H9 (cell line): ENCODE results near the gene HDGFL3. TPM values are rescaled to one million over a fixed set of nuclear protein-coding genes. Genes with fewer than 3 reads are reported as not detected.

Source experiments
- DNase-seq: peaks from one replicate; pipeline ENCODE4 v3.0.0-alpha.2; 2017
- H2AFZ ChIP-seq: one replicate; pipeline ENCODE4 v1.6.1; 2013; ENCODE audit warnings: mild to moderate bottlenecking, low read length, control low read depth, moderate library complexity
- H2AK5ac ChIP-seq: 2 replicates; pipeline ENCODE4 v1.6.1; 2013; ENCODE audit warnings: low read length, control low read depth, mixed read lengths; ENCODE audit not compliant: insufficient read length
- H2BK120ac ChIP-seq: one replicate; pipeline ENCODE4 v1.6.1; 2013; ENCODE audit warnings: low read depth, mild to moderate bottlenecking, low read length, control low read depth, inconsistent platforms; ENCODE audit not compliant: poor library complexity, severe bottlenecking
- H2BK12ac ChIP-seq: 2 replicates; pipeline ENCODE4 v1.6.1; 2013; ENCODE audit warnings: low read length, control low read depth, mixed read lengths, low read depth; ENCODE audit not compliant: insufficient read length
- H2BK15ac ChIP-seq: 2 replicates; pipeline ENCODE4 v1.6.1; 2013; ENCODE audit warnings: low read depth, low read length, control low read depth
- H2BK20ac ChIP-seq: one replicate; pipeline ENCODE4 v1.6.1; 2013; ENCODE audit warnings: low read depth, mild to moderate bottlenecking, low read length, control low read depth, inconsistent platforms; ENCODE audit not compliant: poor library complexity, severe bottlenecking
- H2BK5ac ChIP-seq: 2 replicates; pipeline ENCODE4 v1.6.1; 2013; ENCODE audit warnings: low read length, control low read depth, mixed read lengths; ENCODE audit not compliant: insufficient read length
- H3K14ac ChIP-seq: 2 replicates; pipeline ENCODE4 v1.6.1; 2013; ENCODE audit warnings: low read length, control low read depth; ENCODE audit not compliant: insufficient read depth
- H3K18ac ChIP-seq: 2 replicates; pipeline ENCODE4 v1.6.1; 2013; ENCODE audit warnings: low read depth, mild to moderate bottlenecking, mixed read lengths, low read length, control low read depth; ENCODE audit not compliant: insufficient read length
- H3K23ac ChIP-seq: 2 replicates; pipeline ENCODE4 v1.6.1; 2013; ENCODE audit warnings: low read length, control low read depth, mixed read lengths, low read depth; ENCODE audit not compliant: insufficient read length
- H3K23me2 ChIP-seq: 2 replicates; pipeline ENCODE4 v1.6.1; 2013; ENCODE audit warnings: low read depth, mild to moderate bottlenecking, mixed read lengths, low read length, control low read depth; ENCODE audit not compliant: insufficient read length, poor library complexity, severe bottlenecking
- H3K27ac ChIP-seq: 2 replicates; pipeline ENCODE4 v1.5.1; 2013; ENCODE audit warnings: low read length, control low read depth, mixed read lengths, low read depth; ENCODE audit not compliant: insufficient read length
- H3K27me3 ChIP-seq: 2 replicates; pipeline ENCODE4 v1.6.1; 2013; ENCODE audit warnings: low read length, control low read depth, inconsistent platforms; ENCODE audit not compliant: insufficient read depth
- H3K4ac ChIP-seq: 2 replicates; pipeline ENCODE4 v1.6.1; 2013; ENCODE audit warnings: low read depth, mild to moderate bottlenecking, control low read depth, inconsistent platforms, low read length, moderate library complexity
- H3K4me1 ChIP-seq: 2 replicates; pipeline ENCODE4 v1.6.1; 2013; ENCODE audit warnings: low read length, control low read depth, inconsistent platforms; ENCODE audit not compliant: insufficient read depth
- H3K4me2 ChIP-seq: 2 replicates; pipeline ENCODE4 v1.6.1; 2013; ENCODE audit warnings: low read length, control low read depth, mixed read lengths; ENCODE audit not compliant: insufficient read length, insufficient read depth
- H3K56ac ChIP-seq: 2 replicates; pipeline ENCODE4 v1.6.1; 2013; ENCODE audit warnings: low read depth, mild to moderate bottlenecking, mixed read lengths, low read length, control low read depth; ENCODE audit not compliant: insufficient read length
- H3K79me1 ChIP-seq: 2 replicates; pipeline ENCODE4 v1.6.1; 2013; ENCODE audit warnings: low read depth, mild to moderate bottlenecking, moderate library complexity, low read length, control low read depth, inconsistent platforms; ENCODE audit not compliant: insufficient read depth, poor library complexity, severe bottlenecking
- H3K79me2 ChIP-seq: 2 replicates; pipeline ENCODE4 v1.6.1; 2013; ENCODE audit warnings: low read length, control low read depth, inconsistent platforms; ENCODE audit not compliant: insufficient read depth
- H3K9ac ChIP-seq: 2 replicates; pipeline ENCODE4 v1.6.1; 2013; ENCODE audit warnings: low read length, control low read depth, mixed read lengths; ENCODE audit not compliant: insufficient read length; ENCODE audit errors: extremely low read depth
- H3K9me3 ChIP-seq: one replicate; pipeline ENCODE4 v1.6.1; 2013; ENCODE audit warnings: low read depth, low read length, inconsistent platforms; ENCODE audit not compliant: control insufficient read depth
- H3T11ph ChIP-seq: one replicate; pipeline ENCODE4 v1.6.1; 2013; ENCODE audit warnings: mild to moderate bottlenecking, low read length, control low read depth, inconsistent platforms
- H4K20me1 ChIP-seq: one replicate; pipeline ENCODE4 v1.6.1; 2013; ENCODE audit not compliant: control insufficient read depth, insufficient read length, insufficient read depth
- H4K5ac ChIP-seq: 2 replicates; pipeline ENCODE4 v1.6.1; 2013; ENCODE audit warnings: low read depth, mild to moderate bottlenecking, mixed read lengths, low read length, control low read depth; ENCODE audit not compliant: insufficient read length
- H4K8ac ChIP-seq: replicated peaks from 2 replicates; pipeline ENCODE4 v1.6.1; 2013; ENCODE audit warnings: low read length, control low read depth, mixed read lengths, low read depth; ENCODE audit not compliant: insufficient read length
- H4K91ac ChIP-seq: 2 replicates; pipeline ENCODE4 v1.6.1; 2013; ENCODE audit warnings: low read depth, mild to moderate bottlenecking, moderate library complexity, mixed read lengths, low read length, control low read depth; ENCODE audit not compliant: insufficient read length
- H3K27ac Mint-ChIP-seq, 3 experiments: 2 replicates in 2 of 3; 3 replicates in 1 of 3; pipeline ENCODE4 v1.8.0; 2020 to 2021; ENCODE audit warnings: mixed read lengths in 3 of 3, mild to moderate bottlenecking in 1 of 3, moderate library complexity in 1 of 3
- H3K27me3 Mint-ChIP-seq: 2 replicates; pipeline ENCODE4 v1.8.0; 2021; ENCODE audit warnings: low read depth, mild to moderate bottlenecking, moderate library complexity, mixed read lengths
- H3K36me3 Mint-ChIP-seq, 3 experiments: 2 replicates in 2 of 3; 3 replicates in 1 of 3; pipeline ENCODE4 v1.8.0; 2020 to 2021; ENCODE audit warnings: low read depth in 3 of 3, mixed read lengths in 3 of 3; ENCODE audit not compliant: insufficient read depth in 1 of 3
- H3K4me1 Mint-ChIP-seq, 2 experiments: 2 replicates each; pipeline ENCODE4 v1.8.0; 2020; ENCODE audit warnings: mixed read lengths in 2 of 2
- H3K4me3 Mint-ChIP-seq, 2 experiments: 2 replicates in 1 of 2; 3 replicates in 1 of 2; pipeline ENCODE4 v1.8.0; 2020 to 2021; ENCODE audit warnings: mild to moderate bottlenecking in 2 of 2, mixed read lengths in 2 of 2, moderate library complexity in 1 of 2
- H3K9me3 Mint-ChIP-seq, 2 experiments: 2 replicates in 1 of 2; 3 replicates in 1 of 2; pipeline ENCODE4 v1.8.0; 2020; ENCODE audit warnings: mild to moderate bottlenecking in 2 of 2, mixed read lengths in 2 of 2, moderate library complexity in 1 of 2
- total RNA-seq: library from RNA; stranded (reverse); gene quantifications from 2 replicates; pipeline ENCODE4 v1.2.1, GENCODE V29; 2021
- TF ChIP-seq, protein P1 (sequence below): fragments of 200-600 bp; sonication (generic); conservative IDR thresholded peaks from 3 replicates; pipeline ENCODE4 v1.8.0; 2021; ENCODE audit warnings: antibody characterized with exemption, mild to moderate bottlenecking

The HDGFL3 gene
- total RNA-seq, 1 experiment from 2014 or later: 120 TPM

DNA sequence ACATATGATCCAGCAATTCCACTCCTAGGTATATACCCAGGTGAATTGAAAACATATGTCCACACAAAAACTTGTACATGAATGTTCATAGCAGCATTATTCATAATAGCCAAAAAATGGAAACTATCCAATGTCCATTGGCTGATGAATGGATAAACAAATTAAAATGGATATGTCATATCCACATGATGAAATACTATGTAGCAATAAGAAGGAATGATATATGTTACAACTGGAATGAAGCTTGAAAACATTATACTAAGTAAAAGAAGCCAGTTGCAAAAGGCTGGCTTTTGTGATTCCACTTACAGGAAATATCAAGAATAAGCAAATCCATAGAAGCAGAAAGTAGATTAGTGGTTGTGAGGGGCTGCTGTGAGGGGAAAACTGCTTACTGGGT is 43.2 kb upstream of the HDGFL3 start:
- no peak overlapping the region for H2BK5ac ChIP-seq
- Mint-ChIP-seq H3K27ac (no peak overlapping the region), H3K36me3 (no peaks in the 10 kb centered on the region), H3K9me3 (no peaks in the 10 kb centered on the region), H3K4me3 (no peak overlapping the region), H3K4me1 (peaks cover 15 to 18% of the 10 kb centered on the region in 2 experiments), H3K27me3 (peaks cover 34% of the 10 kb centered on the region)
- no peak overlapping the region for H4K8ac ChIP-seq
- no peak overlapping the region for H3K4me2 ChIP-seq
- H3K27me3 ChIP-seq: no peaks in the 10 kb centered on the region; the same call in 1 of the 2 replicates
- H3K4me1 ChIP-seq: no peaks in the 10 kb centered on the region
- TF ChIP-seq, protein P1, sequence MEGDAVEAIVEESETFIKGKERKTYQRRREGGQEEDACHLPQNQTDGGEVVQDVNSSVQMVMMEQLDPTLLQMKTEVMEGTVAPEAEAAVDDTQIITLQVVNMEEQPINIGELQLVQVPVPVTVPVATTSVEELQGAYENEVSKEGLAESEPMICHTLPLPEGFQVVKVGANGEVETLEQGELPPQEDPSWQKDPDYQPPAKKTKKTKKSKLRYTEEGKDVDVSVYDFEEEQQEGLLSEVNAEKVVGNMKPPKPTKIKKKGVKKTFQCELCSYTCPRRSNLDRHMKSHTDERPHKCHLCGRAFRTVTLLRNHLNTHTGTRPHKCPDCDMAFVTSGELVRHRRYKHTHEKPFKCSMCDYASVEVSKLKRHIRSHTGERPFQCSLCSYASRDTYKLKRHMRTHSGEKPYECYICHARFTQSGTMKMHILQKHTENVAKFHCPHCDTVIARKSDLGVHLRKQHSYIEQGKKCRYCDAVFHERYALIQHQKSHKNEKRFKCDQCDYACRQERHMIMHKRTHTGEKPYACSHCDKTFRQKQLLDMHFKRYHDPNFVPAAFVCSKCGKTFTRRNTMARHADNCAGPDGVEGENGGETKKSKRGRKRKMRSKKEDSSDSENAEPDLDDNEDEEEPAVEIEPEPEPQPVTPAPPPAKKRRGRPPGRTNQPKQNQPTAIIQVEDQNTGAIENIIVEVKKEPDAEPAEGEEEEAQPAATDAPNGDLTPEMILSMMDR: no peak
- H4K91ac ChIP-seq: no peak overlapping the region
- no peaks in the 10 kb centered on the region for H3K79me1 ChIP-seq
- no peaks in the 10 kb centered on the region for H3K9me3 ChIP-seq
- no peak overlapping the region for H3K18ac ChIP-seq
- no peak overlapping the region for H2BK20ac ChIP-seq
- no peak overlapping the region for H3K14ac ChIP-seq
- no peak overlapping the region for H3T11ph ChIP-seq
- no peak overlapping the region for H3K56ac ChIP-seq
- H2BK15ac ChIP-seq: no peak overlapping the region
- no peak overlapping the region for H3K23ac ChIP-seq
- H3K27ac ChIP-seq: no peak overlapping the region
- no peaks in the 10 kb centered on the region for H4K20me1 ChIP-seq
- H3K79me2 ChIP-seq: no peaks in the 10 kb centered on the region
- H2BK12ac ChIP-seq: no peak overlapping the region
- H3K4ac ChIP-seq: no peak overlapping the region
- H4K5ac ChIP-seq: no peak overlapping the region
- no peak overlapping the region for H2AFZ ChIP-seq
- H3K9ac ChIP-seq: no peak overlapping the region
- H2AK5ac ChIP-seq: no peak overlapping the region
- DNase-seq: no peak
- no peaks in the 10 kb centered on the region for H3K23me2 ChIP-seq
- no peak overlapping the region for H2BK120ac ChIP-seq
